Left renal pelvis (tissue), 4 donors: ENCODE data around the gene OR5W2. TPM values are rescaled to one million over a fixed set of nuclear protein-coding genes. Genes with fewer than 3 reads are reported as not detected.
A peak's percentile ranks its signal among the peaks of the same experiment; 100 is the strongest.
"Not testable (repeated sequence)": the region's sequence is repeated elsewhere in the genome, so short reads cannot be mapped to it uniquely, and the experiment has no call there.

Source experiments
- DNase-seq, 4 donors: peaks; one replicate each; pipeline ENCODE4 v3.0.0-alpha.2; 2013; ENCODE audit warnings: low read depth in 4 of 4, low spot score in 3 of 4
- polyA plus RNA-seq, 4 donors: library from polyadenylated mRNA; unstranded; fragments of 120-200 nt; gene quantifications; one replicate each; pipeline ENCODE4 v1.2.1, GENCODE V29; 2013; ENCODE audit not compliant: insufficient read length in 4 of 4

Gene OR5W2
- polyA plus RNA-seq = not detected

DNA sequence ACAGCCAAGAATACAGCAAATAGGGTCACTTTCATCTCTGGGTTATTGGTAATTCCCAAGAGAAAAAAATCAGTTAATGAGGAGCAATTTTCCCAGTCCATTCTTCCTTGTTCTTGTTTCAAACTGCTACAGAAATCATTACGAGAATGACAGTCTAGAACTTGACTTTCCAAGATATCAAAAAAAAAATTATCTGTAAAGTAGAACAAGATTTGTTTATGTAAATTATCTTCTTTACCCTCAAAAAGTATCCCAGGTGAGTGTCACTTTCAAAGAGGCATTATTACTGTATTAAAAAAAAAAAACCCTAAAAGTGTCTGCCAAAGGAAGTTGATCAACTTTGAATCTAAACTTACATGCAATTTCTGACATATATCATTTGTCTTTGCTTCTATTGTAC is at the start of gene OR5W2:
Gene OR5W2 (minus strand): TSS at position 101 of the 400 bp plus-strand sequence. CDS start 0 bp downstream, at position 101.
- DNase-seq = no peak

DNA sequence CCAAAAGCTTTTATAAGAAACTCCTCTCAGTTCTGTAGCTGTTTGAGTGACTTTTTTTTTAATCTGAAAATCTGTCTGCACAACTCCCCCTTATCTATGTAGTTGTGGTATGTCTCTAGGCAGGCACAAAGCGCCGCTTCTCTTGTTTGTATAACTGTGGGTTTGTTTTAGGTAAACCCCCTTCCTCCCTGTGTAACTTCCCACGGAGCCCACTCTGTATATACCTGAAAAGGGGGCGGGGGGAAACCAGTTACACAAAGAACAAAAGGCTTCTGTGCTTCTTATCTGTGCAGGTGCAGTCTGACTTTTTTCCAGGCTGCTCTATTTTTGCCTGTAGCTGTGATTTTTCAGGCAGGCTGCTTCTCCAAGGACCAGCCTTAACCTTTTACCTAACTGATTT is 42.1 kb upstream of the OR5W2 start:
- DNase-seq = no peak

DNA sequence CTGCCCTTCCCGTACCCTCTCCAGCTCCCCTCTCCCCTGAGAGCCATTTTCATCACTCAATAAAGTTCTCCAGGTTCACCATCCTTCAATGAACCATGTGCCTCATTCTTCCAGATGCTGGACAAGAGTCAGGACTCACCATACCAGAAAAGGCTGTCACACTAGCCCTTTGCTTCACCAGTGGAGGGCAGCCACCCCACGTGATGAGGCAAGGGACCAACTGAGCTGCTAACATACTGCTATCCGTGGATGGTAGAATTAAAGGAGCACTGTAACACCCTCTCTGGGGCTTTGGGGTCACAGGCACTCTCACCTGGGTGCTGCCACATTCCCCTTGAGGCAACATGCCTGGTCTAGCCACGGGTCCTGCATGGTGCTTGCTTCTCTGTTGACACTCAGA is 34.9 kb upstream of the OR5W2 start:
- DNase-seq = no peak

DNA sequence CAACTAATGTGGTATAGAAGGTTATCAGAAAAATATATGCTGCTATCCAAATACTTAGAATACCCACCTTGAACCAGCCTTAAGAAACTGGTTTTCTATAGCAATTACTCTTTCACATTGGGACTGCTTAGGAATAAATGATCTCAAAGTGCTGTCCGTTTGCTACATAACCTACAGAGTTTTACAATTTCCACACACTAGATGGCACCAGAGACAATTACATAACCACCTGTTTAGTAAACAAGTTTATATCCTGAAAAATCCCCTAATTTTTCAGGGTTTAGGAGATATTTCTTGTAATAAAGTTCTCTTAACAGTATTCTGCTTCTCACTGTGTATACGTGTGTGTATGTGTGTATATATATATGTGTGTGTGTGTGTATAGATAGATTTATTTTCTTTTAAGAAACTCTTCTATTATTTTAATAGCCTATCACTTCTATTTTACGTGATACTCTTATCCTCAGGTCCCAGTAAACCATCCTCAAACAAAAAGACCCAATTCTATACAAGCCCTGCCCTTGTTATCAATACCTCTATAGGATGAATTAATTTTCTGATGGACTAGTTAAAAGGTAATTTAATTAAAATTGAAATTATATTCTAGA is 28.5 kb upstream of the OR5W2 start:
- peak in 1 of 4 donors; percentile 1 for DNase-seq

DNA sequence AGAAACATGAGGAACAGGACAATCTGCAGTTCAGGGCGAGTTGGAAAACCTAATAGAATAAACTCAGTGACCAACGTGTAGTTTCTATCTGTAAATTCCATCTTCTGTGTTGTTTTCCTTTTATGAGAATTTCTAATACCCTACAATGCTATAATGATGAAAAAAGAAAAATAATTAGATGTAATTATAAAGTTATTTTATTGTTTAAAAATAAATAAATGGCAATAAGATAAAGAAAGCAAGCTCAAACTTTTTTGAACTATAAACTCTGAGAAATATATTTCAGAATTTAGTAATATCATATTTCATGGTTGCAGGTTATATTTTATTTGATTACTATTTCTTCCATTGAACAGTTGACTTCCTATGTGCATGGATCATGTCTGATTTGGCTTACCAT is 21.9 kb upstream of the OR5W2 start, which contains the start of gene OR5I1:
Gene OR5I1 (minus strand): TSS at position 101 of the 400 bp plus-strand sequence. CDS start 0 bp downstream, at position 101.
- DNase-seq = no peak

DNA sequence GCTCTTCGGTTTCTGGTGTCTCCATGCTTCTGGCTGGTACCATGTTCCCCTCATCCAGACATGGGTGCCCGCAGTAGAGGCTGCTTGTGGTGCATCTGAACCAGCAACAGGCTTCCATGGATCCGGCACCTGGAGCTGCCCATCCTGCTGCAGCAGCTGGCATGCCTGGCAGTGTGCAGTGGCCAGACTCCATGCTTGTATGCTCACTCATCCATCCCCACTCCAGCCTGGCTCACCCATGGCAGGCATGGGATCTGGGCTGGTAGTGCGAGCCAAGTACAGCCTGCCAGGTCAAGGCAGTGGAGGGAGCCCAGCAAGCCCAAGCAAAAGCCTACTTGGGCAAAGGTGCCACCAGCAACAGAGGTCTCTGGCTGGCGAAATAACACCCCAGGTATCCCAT is 6.2 kb upstream of the OR5W2 start:
- no peak for DNase-seq

DNA sequence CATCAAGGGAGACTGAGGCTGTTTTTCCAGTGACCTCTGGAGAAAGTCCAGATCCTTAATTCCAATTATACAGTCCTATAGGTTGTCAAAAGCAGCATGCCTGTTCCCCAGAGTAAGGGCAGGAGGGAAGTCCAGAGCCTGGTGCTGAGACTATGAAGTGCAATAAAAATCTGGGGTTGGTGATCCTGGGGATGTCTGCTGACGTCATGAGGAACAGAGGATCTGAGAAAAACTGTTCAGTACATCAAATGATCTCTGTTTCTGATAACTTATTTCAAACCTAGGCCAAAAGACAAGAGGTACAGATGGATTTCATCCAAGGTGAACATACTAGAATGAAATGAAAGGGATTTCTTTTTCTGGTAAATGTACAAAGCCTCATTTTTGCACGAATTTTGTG is 12.1 kb downstream of the OR5W2 start:
- no peak for DNase-seq

DNA sequence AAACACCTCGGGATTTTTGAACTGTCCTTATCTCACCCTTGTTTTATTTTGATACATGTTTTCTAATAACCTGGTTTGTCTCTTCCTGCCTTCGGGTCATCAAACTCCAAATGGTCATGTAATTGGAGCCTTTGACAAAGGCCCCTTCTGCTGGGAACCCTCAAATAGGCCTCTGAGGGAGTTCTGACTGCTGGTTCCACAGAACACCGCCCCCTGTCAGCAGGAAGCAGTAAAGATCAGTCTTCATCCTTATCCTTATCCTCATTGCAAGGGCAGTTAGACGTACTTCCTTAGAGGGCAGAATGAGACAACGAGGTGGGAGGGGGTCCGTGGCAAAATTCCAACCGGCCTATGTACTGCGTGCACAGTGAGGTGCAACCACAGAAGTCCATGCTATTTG is 19.2 kb downstream of the OR5W2 start:
- DNase-seq = no peak

DNA sequence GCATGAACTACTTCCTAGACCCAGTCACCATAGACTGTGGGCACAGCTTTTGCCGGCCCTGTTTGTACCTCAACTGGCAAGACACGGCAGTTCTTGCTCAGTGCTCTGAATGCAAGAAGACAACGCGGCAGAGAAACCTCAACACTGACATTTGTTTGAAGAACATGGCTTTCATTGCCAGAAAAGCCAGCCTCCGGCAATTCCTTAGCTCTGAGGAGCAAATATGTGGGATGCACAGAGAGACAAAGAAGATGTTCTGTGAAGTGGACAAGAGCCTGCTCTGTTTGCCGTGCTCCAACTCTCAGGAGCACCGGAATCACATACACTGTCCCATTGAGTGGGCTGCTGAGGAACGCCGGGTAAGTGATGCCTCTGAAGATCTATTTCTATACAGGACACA is 28.9 kb downstream of the OR5W2 start:
- DNase-seq = not testable (repeated sequence)

DNA sequence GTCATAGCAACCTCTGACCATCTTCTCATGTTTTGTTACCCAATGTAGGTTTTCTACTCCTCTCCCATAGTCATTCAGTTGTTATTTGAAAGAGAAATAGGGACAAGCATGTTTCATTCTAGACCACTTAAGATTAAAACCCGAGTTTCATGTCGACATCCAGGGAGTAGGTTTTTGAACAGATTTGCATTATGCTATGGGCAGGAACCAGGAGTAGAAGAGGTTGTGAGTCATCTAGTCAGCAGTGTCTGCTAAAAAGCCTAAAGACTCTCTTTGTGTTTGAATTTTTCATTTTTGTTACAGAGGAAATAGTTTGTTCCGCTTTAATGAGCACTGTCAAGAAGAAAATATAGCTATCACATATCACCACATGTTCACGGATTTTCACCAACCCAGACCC is 29.4 kb downstream of the OR5W2 start:
- DNase-seq = not testable (repeated sequence)

DNA sequence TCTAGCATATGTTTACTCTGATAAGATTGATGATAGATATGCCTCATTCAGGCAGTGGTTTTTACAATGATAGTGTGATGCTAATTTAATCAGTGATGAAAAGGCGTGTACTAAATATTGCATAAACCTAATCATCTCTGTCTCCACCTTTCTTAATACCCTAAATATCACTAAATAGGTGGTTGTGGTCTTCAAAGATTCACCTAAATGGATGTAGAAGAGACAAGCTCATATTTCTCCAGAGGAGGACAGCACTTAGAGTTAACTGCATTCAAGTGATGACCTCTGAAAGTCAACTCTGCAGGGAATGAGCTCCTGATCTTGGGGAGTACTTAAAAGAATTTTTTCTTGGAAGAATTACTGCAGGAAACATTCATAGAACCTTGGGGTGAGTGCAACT is 31.4 kb downstream of the OR5W2 start, which contains the start of gene TRIM51:
Gene TRIM51 (plus strand): TSS at position 301 of the 400 bp plus-strand sequence. CDS start 2,132 bp downstream, outside the sequence.
- DNase-seq = not testable (repeated sequence)

DNA sequence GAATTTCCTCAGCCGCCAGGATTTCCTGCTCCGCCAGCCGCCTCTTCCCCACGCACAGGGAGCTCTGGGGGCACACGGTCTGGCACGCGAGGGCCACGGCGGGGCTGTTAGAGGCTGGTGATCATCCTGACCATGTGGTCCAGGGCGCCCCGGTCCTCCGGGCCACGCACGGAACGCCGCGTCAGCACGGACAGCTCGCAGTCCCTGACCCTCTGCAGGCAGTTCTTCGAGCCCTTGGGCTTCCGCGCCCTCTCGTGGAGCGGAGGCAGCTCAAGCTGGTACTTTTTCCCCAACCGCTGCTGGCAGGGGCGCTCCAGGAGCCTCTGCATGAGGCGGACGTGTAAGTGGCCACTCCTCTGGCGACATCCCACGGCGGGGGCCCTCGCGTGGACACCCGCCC is 41.2 kb downstream of the OR5W2 start:
- DNase-seq = not testable (repeated sequence)

DNA sequence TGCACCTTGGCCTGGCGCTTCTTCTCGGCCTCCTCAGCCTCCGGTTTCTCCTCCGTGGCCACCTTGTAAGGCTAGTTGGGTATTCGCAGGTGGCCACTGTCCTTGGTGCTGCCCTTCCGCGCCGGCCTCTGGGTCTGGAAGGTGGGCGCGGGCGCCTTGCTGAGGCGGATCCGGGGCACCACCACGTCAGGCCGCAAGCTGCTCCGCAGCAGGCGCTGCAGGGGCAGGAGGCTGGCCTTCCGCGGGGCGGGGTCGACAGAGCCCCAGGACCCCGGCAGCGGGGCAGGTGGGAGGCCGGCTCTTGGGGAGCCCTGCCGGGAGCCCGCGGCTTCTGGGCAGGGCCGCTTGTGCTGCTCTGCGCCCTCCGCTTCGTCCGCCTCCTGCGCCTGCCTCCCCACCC is 41.7 kb downstream of the OR5W2 start:
- DNase-seq = not testable (repeated sequence)

DNA sequence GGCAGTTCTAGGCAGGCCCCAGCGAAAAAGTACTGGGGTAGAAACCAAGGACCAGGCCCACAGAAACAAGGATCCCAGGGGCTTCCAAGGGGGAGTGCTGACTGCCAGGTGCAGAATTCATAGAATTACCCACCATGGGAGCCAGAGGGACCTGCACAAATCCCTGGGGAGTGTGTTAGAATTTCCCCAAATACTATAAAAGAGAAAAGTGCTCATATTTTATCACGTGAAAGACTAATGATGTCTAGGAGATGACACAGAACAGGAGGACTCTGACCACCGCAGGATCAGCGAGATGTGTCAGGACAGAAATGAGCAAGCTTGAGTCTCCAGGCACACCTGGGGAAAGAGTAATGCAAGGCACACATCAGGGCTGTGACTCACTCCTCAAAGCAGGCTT is 47.0 kb downstream of the OR5W2 start:
- not testable (repeated sequence) for DNase-seq

Other genes starting within 250 kb of the OR5W2 start
- not detected for gene OR5D13, start 141.1 kb downstream of the OR5W2 start, polyA plus RNA-seq
- gene OR5D14, start 119.0 kb downstream of the OR5W2 start, polyA plus RNA-seq = not detected
- not detected for gene OR5L1, start 103.2 kb downstream of the OR5W2 start, polyA plus RNA-seq
- not detected for gene OR5D18, start 95.0 kb downstream of the OR5W2 start, polyA plus RNA-seq
- not detected for gene OR5L2, start 87.4 kb downstream of the OR5W2 start, polyA plus RNA-seq
- gene OR5D16, start 75.8 kb downstream of the OR5W2 start, polyA plus RNA-seq = not detected
- gene TRIM51, start 31.3 kb downstream of the OR5W2 start, polyA plus RNA-seq = not detected
- gene OR5I1, start 21.8 kb upstream of the OR5W2 start, polyA plus RNA-seq = not detected
- not detected for gene OR10AG1, start 55.4 kb upstream of the OR5W2 start, polyA plus RNA-seq
- not detected for gene OR5F1, start 80.0 kb upstream of the OR5W2 start, polyA plus RNA-seq
- under 1 TPM; 0.01 to 0.03 (median 0.03) TPM for gene OR5AS1, start 113.1 kb upstream of the OR5W2 start, polyA plus RNA-seq
- gene OR8I2, start 178.7 kb upstream of the OR5W2 start, polyA plus RNA-seq = not detected
- gene OR8H2, start 189.1 kb upstream of the OR5W2 start, polyA plus RNA-seq = under 1 TPM in 2 of 4 donors, not detected in 2; 0.04 to 0.09 TPM
- gene OR8H3, start 207.8 kb upstream of the OR5W2 start, polyA plus RNA-seq = not detected
- not detected for gene OR8J3, start 225.6 kb upstream of the OR5W2 start, polyA plus RNA-seq
- gene OR8K5, start 245.7 kb upstream of the OR5W2 start, polyA plus RNA-seq = not detected